Naive B cell (primary cell): ENCODE results near the gene PAPSS1. TPM values are rescaled to one million over a fixed set of nuclear protein-coding genes. Genes with fewer than 3 reads are reported as not detected.

ENCODE experiments used
- ATAC-seq, 2 donors: fragments of 150-1000 bp; cut with Tn5 transposase; 2 replicates each; pipeline ENCODE4 v1.10.0; 2021; ENCODE audit warnings: low read depth in 2 of 2, mild to moderate bottlenecking in 2 of 2, moderate library complexity in 2 of 2
- DNase-seq: peaks from one replicate; pipeline ENCODE4 v3.0.0; 2022
- H3K27ac Mint-ChIP-seq, 6 donors: one replicate each; pipeline ENCODE4 v1.8.0; 2020 to 2022; ENCODE audit warnings: mild to moderate bottlenecking in 6 of 6, mixed read lengths in 6 of 6, moderate library complexity in 5 of 6, inconsistent platforms in 2 of 6
- H3K27me3 Mint-ChIP-seq, 3 donors: one replicate each; pipeline ENCODE4 v1.8.0; 2021 to 2022; ENCODE audit warnings: mixed read lengths in 3 of 3, mild to moderate bottlenecking in 1 of 3
- H3K36me3 Mint-ChIP-seq, 2 donors: one replicate each; pipeline ENCODE4 v1.8.0; 2020 to 2022; ENCODE audit warnings: mixed read lengths in 2 of 2, inconsistent platforms in 1 of 2, mild to moderate bottlenecking in 1 of 2
- H3K4me1 Mint-ChIP-seq, 3 donors: one replicate each; pipeline ENCODE4 v1.8.0; 2020 to 2022; ENCODE audit warnings: mixed read lengths in 3 of 3, inconsistent platforms in 1 of 3, mild to moderate bottlenecking in 1 of 3, moderate library complexity in 1 of 3
- H3K4me3 Mint-ChIP-seq, 8 donors: one replicate each; pipeline ENCODE4 v1.8.0; 2020 to 2022; ENCODE audit warnings: mild to moderate bottlenecking in 8 of 8, mixed read lengths in 8 of 8, moderate library complexity in 8 of 8, inconsistent platforms in 2 of 8
- H3K9me3 Mint-ChIP-seq, 7 donors: one replicate each; pipeline ENCODE4 v1.8.0; 2020 to 2022; ENCODE audit warnings: mixed read lengths in 7 of 7, mild to moderate bottlenecking in 5 of 7, inconsistent platforms in 2 of 7, moderate library complexity in 1 of 7
- polyA plus RNA-seq, 6 donors: library from polyadenylated mRNA; unstranded; fragments of 300-500 nt; fragmentation: Illumina TruSeq; gene quantifications; one replicate each; pipeline ENCODE4 v1.2.3, GENCODE V29; 2021; ENCODE audit warnings: low read depth in 6 of 6

Gene PAPSS1
- polyA plus RNA-seq: 10 to 100 TPM; 27.4 to 54.5 (median 33.6) TPM

DNA sequence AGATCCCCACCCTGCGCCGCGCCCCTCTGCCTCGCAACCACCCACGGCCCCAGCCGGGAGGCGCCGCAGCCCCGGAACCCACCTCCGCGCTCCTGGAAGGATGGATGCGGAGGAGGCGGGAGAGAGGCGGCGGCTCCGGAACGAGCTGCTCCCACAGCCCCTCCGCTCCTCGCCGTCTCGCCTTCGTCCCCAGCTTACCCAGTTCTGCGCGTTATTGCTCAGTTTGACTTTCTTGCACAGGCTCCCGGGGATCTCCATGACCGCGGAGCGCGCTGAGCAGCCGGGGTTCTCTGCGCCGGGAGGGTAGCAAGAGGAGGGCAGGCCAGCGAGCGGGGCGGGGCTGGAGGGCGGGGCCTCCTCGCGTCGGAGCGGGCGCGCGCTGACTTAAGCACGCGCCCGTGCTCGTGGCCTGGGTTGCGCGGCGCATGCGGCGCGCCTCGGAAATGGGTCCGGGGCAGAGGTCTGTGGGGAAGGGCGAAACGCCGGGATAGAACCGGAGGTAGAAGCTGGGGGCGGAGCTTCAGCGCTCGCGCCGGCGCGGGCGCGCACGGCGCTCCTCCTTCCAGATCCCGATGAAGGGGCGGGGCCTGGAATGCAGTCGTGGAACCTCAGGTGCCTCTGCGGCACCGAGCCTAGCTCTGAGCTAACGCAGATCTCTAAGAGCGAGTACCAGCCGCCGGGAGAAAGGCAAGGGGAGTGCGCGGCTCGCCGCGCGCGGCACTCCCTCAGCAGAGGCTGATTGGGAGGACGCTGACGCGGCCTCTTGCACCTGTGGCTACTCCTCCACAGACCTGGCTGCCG is at the start of gene PAPSS1:
Gene PAPSS1, minus strand, starts transcription at position 313 of the 801 bp plus-strand sequence. Its CDS starts 55 bp downstream, at position 258.
- H3K9me3 Mint-ChIP-seq: peaks cover 0 to 2% (median 0%) of the 10 kb centered on the region in 7 donors
- peak; percentile 83 to 84 for ATAC-seq
- H3K27me3 Mint-ChIP-seq: peaks cover 0 to 5% (median 0%) of the 10 kb centered on the region in 3 donors
- DNase-seq: peak; percentile 90
- H3K4me3 Mint-ChIP-seq: peak within 1 kb of the TSS; percentile 88 to 99 (median 98)
- H3K4me1 Mint-ChIP-seq: peaks cover 22 to 39% (median 28%) of the 10 kb centered on the region in 3 donors
- H3K36me3 Mint-ChIP-seq: no peaks in the 10 kb centered on the region
- H3K27ac Mint-ChIP-seq: peak within 1 kb of the TSS; percentile 90 to 98 (median 97)

DNA sequence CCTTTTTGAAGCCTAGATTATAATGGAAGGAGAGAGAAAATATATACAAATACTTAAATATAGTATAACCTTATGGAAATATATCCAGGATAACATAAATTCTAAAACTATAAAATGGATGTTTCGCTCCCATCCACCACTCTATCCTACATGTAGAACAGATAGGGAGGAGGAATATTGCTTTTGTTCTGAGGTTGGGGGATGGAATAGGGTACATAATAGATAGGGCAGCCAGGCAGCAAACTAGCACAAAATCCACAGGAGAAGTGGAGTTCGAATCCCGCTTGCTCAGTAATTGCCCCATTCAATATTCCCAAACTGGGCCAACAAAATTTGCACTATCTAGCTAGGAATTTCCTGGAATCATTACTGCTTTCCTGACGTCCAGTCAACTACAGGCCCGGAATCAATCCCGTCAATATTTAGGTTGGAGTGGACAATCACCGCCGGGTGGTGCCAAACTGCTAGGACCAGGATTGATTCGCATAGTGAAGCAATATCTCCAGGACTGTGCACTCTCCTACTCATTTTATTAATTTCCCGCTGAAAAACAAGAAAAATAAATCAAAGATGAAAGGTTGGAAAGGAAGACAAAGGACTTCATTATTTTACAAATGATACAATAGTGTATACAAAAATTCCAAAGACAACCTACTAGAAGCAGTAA is 40.4 kb upstream of the PAPSS1 start:
- Mint-ChIP-seq H3K27ac (no peak overlapping the region), H3K4me1 (peaks cover 6 to 9% (median 8%) of the 10 kb centered on the region in 3 donors), H3K36me3 (no peaks in the 10 kb centered on the region), H3K4me3 (no peak overlapping the region), H3K27me3 (peaks cover 0 to 14% (median 13%) of the 10 kb centered on the region in 3 donors), H3K9me3 (no peaks in the 10 kb centered on the region)
- ATAC-seq: no peak
- DNase-seq: no peak

DNA sequence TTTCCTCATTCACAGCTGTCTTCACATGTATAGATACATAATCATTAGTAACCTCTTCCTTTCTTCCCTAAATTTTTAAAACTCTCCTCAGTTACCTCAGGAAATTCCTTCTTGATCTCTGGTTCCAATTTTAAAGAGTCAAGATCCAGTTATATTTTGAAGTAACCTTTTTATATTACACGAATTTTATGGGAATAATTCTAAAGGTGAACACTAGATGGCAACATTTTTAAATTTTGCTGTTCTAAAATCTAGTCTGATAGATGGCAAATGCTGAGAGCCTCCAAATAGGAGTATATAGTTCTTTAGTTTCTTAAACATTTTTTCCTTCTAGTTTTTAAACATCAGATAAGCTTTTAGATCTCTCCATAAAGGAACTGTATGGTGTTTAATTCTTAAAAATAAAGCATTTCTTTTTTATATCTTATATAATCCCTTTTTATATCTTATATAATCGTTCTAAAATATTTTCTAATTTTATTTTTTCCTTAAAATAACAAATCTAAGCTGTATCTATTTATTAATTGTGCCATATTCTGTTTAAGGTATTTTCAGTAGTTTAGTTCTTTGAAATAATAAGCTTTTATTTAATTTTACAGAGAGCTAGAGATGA is 37.9 kb upstream of the PAPSS1 start:
- H3K9me3 Mint-ChIP-seq: no peaks in the 10 kb centered on the region
- H3K27me3 Mint-ChIP-seq: peaks cover 0 to 8% (median 4%) of the 10 kb centered on the region in 3 donors
- DNase-seq (peak; percentile 5), ATAC-seq (no peak)
- H3K4me3 Mint-ChIP-seq: no peak overlapping the region
- no peak overlapping the region for H3K27ac Mint-ChIP-seq
- peaks cover 6 to 9% (median 8%) of the 10 kb centered on the region in 3 donors for H3K4me1 Mint-ChIP-seq
- H3K36me3 Mint-ChIP-seq: no peaks in the 10 kb centered on the region

DNA sequence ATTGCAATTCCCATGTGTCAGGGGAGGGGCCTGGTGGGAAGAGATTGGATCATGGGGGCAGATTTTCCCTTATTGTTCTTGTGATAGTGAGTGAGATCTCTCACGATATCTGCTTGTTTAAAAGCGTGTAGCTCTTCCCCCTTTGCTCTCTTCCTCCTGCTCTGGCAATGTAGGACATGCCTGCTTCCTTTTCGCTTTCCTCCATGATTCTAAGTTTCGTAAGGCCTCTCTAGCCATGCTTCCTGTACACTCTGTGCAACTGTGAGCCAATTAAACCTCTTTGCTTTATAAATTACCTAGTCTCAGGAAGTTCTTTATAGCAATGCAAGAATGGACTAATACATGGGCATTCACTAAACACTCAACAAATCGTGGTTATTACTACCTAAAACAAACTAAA is 37.2 kb upstream of the PAPSS1 start:
- no peaks in the 10 kb centered on the region for H3K36me3 Mint-ChIP-seq
- DNase-seq (no peak), ATAC-seq (no peak)
- H3K27me3 Mint-ChIP-seq: peaks cover 3 to 8% (median 4%) of the 10 kb centered on the region in 3 donors
- H3K27ac Mint-ChIP-seq: no peak overlapping the region
- no peaks in the 10 kb centered on the region for H3K9me3 Mint-ChIP-seq
- peaks cover 6 to 9% (median 8%) of the 10 kb centered on the region in 3 donors for H3K4me1 Mint-ChIP-seq
- H3K4me3 Mint-ChIP-seq: no peak overlapping the region

DNA sequence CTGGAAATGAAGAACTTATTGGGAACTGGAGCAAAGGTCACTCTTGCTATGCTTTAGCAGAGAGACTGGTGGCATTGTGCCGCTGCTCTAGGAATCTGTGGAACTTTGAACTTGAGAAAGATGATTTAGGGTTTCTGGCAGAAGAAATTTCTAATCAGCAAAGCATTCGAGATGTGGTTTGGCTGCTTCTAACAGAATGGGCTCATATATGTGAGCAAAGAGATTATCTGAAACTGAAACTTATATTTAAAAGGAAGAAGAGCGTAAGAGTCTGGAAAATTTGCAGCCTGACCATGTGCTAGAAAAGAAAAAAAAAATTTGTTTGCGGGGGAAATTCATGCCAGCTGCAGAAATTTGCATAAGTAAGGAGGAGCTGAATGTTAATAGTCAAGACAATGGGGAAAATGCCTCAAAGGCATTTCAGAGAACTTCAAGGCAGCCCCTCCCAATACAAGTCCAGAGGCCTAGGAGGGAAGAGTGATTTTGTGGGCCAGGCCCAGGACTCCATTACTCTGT is 35.9 kb upstream of the PAPSS1 start:
- no peaks in the 10 kb centered on the region for H3K36me3 Mint-ChIP-seq
- peak overlapping the region in 4 of 6 donors; percentile 15 to 51 (median 31) for H3K27ac Mint-ChIP-seq
- peak in 1 of 2 donors; percentile 23 for ATAC-seq
- H3K4me3 Mint-ChIP-seq: peak overlapping the region in 1 of 8 donors; percentile 48
- peaks cover 6 to 9% (median 8%) of the 10 kb centered on the region in 3 donors for H3K4me1 Mint-ChIP-seq
- peaks cover under 1 to 11% (median 4%) of the 10 kb centered on the region in 3 donors for H3K27me3 Mint-ChIP-seq
- no peak for DNase-seq
- no peaks in the 10 kb centered on the region for H3K9me3 Mint-ChIP-seq

DNA sequence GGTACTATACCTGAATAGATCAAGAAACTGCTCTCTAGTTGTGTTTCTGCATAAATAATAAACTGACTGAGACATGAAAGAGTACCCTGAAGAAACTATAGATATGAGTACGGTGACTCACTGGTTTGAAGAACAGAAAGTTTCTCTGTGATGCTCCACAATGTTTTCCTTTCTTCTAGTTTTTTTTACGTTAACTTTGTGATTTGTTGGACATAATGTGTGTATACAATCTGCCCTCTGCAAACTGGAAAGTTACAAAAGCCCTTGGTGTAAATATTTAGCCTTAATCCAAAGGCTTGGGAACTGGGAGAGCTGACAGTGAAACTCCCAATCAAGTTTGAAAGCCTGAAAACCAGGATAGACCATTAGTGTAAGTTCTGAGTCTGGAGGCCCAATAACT is 31.6 kb upstream of the PAPSS1 start:
- Mint-ChIP-seq H3K4me3 (no peak overlapping the region), H3K27me3 (peaks cover 24 to 36% (median 35%) of the 10 kb centered on the region in 3 donors), H3K4me1 (peaks cover 6 to 9% (median 8%) of the 10 kb centered on the region in 3 donors), H3K9me3 (no peaks in the 10 kb centered on the region), H3K36me3 (no peaks in the 10 kb centered on the region), H3K27ac (no peak overlapping the region)
- no peak for ATAC-seq
- no peak for DNase-seq

DNA sequence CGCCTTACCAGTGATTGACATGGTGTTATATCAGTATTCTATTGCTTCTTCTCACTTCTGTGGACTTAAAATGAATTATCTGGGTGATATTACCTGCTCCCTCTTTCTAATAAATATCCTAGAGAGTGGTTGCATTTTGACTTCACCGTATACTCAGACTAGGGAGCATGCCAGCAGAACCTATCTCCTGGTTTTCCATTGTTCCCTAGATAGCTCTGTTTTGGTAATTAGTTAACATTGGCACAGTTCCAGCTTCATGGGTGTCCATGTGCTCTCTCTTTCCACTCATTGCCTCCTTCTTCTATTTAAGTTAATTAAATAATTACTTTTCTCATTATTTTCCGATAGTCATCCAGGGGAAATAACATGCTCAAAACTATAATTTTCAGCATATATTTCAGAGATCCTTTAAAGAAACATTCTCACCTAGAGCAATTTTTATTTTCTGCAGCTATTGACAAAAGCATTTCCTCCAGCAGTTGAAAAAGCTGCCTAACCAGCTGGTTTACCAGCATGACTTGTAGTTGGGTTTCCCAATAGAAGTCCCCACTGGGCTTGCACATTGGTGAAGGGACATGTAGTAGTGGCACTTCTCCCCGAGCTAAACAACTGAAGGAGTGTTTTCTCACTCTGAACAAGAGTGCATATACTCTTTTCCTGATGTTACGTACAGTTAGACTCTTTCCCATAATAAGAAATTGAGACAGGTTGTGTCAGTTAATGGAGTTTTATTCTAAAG is 27.9 kb upstream of the PAPSS1 start:
- H3K36me3 Mint-ChIP-seq: no peaks in the 10 kb centered on the region
- no peak for DNase-seq
- no peaks in the 10 kb centered on the region for H3K4me1 Mint-ChIP-seq
- H3K9me3 Mint-ChIP-seq: peaks cover 1 to 17% (median 6%) of the 10 kb centered on the region in 7 donors
- H3K27ac Mint-ChIP-seq: peak overlapping the region in 1 of 6 donors; percentile 7
- no peak for ATAC-seq
- H3K4me3 Mint-ChIP-seq: no peak overlapping the region
- H3K27me3 Mint-ChIP-seq: peaks cover 24 to 49% (median 44%) of the 10 kb centered on the region in 3 donors

DNA sequence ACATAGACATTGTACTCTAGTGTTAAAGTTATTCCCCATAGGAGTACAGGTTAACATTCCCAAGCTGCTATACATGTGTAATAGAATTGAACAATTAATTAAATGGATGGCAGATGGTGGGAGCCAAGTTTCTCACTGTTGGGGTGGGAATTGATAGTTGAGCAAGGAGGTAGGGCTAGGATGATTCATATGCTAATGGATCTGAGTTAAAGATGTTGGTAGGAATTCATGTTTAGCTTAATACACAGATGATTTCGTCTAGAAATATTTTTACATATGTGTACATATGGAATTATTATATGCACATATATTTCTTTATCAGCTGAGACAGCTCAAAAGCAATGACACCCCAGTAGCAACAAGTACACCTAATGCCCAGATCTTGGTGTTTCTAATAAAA is 26.1 kb upstream of the PAPSS1 start:
- Mint-ChIP-seq H3K9me3 (peaks cover 1 to 17% (median 6%) of the 10 kb centered on the region in 7 donors), H3K4me3 (no peak overlapping the region), H3K27ac (no peak overlapping the region), H3K27me3 (peaks cover 21 to 49% (median 36%) of the 10 kb centered on the region in 3 donors), H3K4me1 (no peaks in the 10 kb centered on the region), H3K36me3 (no peaks in the 10 kb centered on the region)
- no peak for DNase-seq
- ATAC-seq: no peak

DNA sequence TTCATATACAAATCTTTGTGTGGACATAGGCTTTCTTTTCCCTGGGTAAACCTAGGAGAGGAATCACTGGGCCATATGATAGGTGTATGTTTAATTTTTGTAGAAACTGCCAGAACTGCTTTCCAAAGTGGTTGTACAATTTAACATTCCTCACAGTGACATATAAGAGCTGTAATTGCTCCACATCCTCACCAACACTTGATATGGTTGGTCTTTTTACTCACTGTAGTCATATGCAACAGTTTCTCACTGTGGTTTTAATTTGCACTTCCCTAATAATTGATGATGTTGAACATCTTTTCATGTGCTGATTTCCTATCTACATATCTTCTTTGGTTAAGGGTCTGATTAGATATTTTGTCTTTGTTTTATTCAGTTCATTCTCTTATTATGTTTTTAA is 24.5 kb upstream of the PAPSS1 start:
- Mint-ChIP-seq H3K4me3 (no peak overlapping the region), H3K4me1 (no peaks in the 10 kb centered on the region), H3K36me3 (no peaks in the 10 kb centered on the region), H3K27ac (no peak overlapping the region), H3K27me3 (peaks cover 15 to 38% (median 29%) of the 10 kb centered on the region in 3 donors), H3K9me3 (peaks cover 1 to 17% (median 6%) of the 10 kb centered on the region in 7 donors)
- DNase-seq (no peak), ATAC-seq (no peak)

DNA sequence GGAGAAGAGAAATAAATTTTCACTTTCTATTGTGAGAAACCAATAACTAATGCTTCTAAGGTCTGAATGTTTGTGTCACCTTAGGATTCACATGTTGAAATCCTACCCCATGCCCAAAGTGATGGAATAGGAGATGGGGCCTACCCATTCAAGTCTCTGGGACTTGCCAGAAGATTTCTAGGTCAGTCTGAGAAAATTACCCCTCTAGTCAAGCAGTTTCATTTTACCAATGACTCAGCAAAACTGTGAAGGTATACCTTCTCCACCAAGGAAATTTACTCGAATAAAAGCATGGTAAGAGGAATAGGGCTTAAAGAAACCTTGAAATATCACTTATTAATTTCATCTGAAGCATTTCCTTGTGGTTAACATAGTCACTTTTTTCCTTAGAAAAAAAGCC is 23.5 kb upstream of the PAPSS1 start:
- Mint-ChIP-seq H3K9me3 (peaks cover 1 to 17% (median 6%) of the 10 kb centered on the region in 7 donors), H3K27me3 (peaks cover 8 to 28% (median 19%) of the 10 kb centered on the region in 3 donors), H3K4me1 (no peaks in the 10 kb centered on the region), H3K27ac (no peak overlapping the region), H3K36me3 (no peaks in the 10 kb centered on the region), H3K4me3 (no peak overlapping the region)
- ATAC-seq (no peak), DNase-seq (no peak)

DNA sequence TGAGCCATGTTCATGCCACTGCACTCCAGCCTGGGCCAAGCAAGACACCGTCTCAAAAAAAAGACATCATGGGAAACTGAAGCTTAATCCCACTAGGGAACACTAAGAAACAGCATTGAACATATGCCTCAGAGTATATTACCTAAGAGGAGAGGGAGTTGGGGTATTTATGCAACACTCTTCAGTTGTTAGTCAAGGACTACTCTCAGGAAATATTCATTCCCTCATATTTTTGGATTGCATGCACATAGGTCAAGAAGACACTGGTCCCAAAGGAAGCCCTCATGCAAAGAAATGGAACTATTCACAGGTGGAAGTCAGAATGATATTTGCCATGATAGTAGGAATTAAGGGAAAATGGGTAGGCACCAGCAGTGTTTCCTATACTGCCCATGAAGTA is 22.8 kb upstream of the PAPSS1 start:
- no peaks in the 10 kb centered on the region for H3K4me1 Mint-ChIP-seq
- H3K9me3 Mint-ChIP-seq: peaks cover 1 to 17% (median 6%) of the 10 kb centered on the region in 7 donors
- DNase-seq (no peak), ATAC-seq (no peak)
- no peak overlapping the region for H3K27ac Mint-ChIP-seq
- no peak overlapping the region for H3K4me3 Mint-ChIP-seq
- H3K27me3 Mint-ChIP-seq: peaks cover 3 to 21% (median 16%) of the 10 kb centered on the region in 3 donors
- H3K36me3 Mint-ChIP-seq: no peaks in the 10 kb centered on the region

DNA sequence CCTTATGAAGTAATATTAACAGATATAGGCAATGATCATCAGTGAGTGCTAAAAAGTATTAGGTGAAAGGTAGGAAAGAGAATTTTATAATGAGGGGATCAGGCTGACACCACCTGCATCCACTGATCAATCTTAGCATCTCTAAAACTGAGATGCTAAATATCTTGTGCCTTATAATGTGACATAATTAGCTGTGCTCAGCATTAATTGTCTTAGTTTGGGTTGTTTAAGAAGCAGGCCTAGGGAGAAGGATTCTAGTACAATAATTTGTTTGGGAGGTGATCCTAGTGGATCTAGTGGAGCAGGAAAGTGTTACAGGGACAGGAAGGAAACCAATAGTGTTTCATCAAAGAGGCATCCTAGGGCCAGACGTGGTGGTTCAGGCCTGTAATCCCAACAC is 22.2 kb upstream of the PAPSS1 start:
- ATAC-seq (no peak), DNase-seq (no peak)
- Mint-ChIP-seq H3K36me3 (no peaks in the 10 kb centered on the region), H3K27me3 (peaks cover 3 to 18% (median 14%) of the 10 kb centered on the region in 3 donors), H3K27ac (no peak overlapping the region), H3K4me3 (no peak overlapping the region), H3K9me3 (peaks cover 1 to 17% (median 6%) of the 10 kb centered on the region in 7 donors), H3K4me1 (no peaks in the 10 kb centered on the region)
